HepG2 (cell line): ENCODE data around the gene FUT1. TPM values are rescaled to one million over a fixed set of nuclear protein-coding genes. Genes with fewer than 3 reads are reported as not detected.

Experiments used
- MEIS1 ChIP-seq: sonication (generic); formaldehyde crosslinking; IDR thresholded peaks from 2 replicates; pipeline ENCODE4 v1.9.0; 2021; ENCODE audit warnings: mild to moderate bottlenecking, missing genetic modification reagents, moderate library complexity, borderline replicate concordance
- SOX13 ChIP-seq, 3 experiments: fragments of 450-650 bp in 1 of 3; sonication (generic) in 1 of 3; formaldehyde crosslinking in 1 of 3; IDR thresholded peaks in 2 of 3; conservative IDR thresholded peaks in 1 of 3; 2 replicates each; pipeline versions ENCODE4 v1.5.0 to v1.6.1; 2016 to 2020; ENCODE audit warnings: antibody characterized with exemption in 1 of 3, mild to moderate bottlenecking in 1 of 3, missing compliant biosample characterization in 1 of 3, missing genetic modification reagents in 1 of 3, moderate library complexity in 1 of 3
- SP5 ChIP-seq: IDR thresholded peaks from 2 replicates; pipeline ENCODE4 v1.6.1; 2016; ENCODE audit warnings: low read depth, borderline replicate concordance
- YEATS4 ChIP-seq: sonication (generic); formaldehyde crosslinking; IDR thresholded peaks from 2 replicates; pipeline ENCODE4 v1.4.0; 2020; ENCODE audit warnings: missing genetic modification reagents, borderline replicate concordance
- polyA plus RNA-seq, 8 experiments: library from polyadenylated mRNA; depleted of rRNA in 3 of 8; stranded (reverse) in 7 of 8; unstranded in 1 of 8; fragments of >200 nt; fragmentation: Illumina TruSeq in 4 of 8; extraction: Trizol in 4 of 8; gene quantifications; 2 replicates each; pipeline versions ENCODE4 v1.2.1 to v1.2.3, GENCODE V29; 2011 to 2016; ENCODE audit warnings: low read depth in 4 of 8, missing spikeins in 1 of 8, mixed read lengths in 1 of 8; ENCODE audit not compliant: insufficient read depth in 1 of 8
- total RNA-seq, 5 experiments: library from RNA; depleted of rRNA; stranded (reverse); fragments of >200 nt; fragmentation: Illumina TruSeq; extraction: Trizol; gene quantifications; 2 replicates each; pipeline ENCODE4 v1.2.3, GENCODE V29; 2016; ENCODE audit warnings: low read depth in 1 of 5
- TF ChIP-seq, protein P1 (sequence below): sonication (generic); formaldehyde crosslinking; IDR thresholded peaks from 2 replicates; pipeline ENCODE4 v1.8.0; 2022; ENCODE audit warnings: missing genetic modification reagents, mild to moderate bottlenecking, borderline replicate concordance
- TF ChIP-seq, protein P2 (sequence below): sonication (generic); formaldehyde crosslinking; IDR thresholded peaks from 2 replicates; pipeline ENCODE4 v1.5.0; 2020; ENCODE audit warnings: mild to moderate bottlenecking, missing genetic modification reagents, borderline replicate concordance
- TF ChIP-seq, protein P3 (sequence below): IDR thresholded peaks from 2 replicates; pipeline ENCODE4 v1.6.1; 2016; ENCODE audit warnings: missing compliant biosample characterization, missing genetic modification reagents, borderline replicate concordance
- TF ChIP-seq, protein P4 (sequence below): sonication (generic); formaldehyde crosslinking; IDR thresholded peaks from 2 replicates; pipeline ENCODE4 v1.5.0; 2020; ENCODE audit warnings: mild to moderate bottlenecking, missing genetic modification reagents
- TF ChIP-seq, protein P5 (sequence below): sonication (generic); formaldehyde crosslinking; conservative IDR thresholded peaks from 2 replicates; pipeline ENCODE4 v1.4.0; 2020; ENCODE audit warnings: mild to moderate bottlenecking, missing genetic modification reagents, moderate library complexity

Gene FUT1
- total and polyA plus RNA-seq, 2 of the 13 experiments (the other 11 are each of a cell fraction or from before 2014, with no cell fraction given) = 0.07 to 1.1 TPM

DNA sequence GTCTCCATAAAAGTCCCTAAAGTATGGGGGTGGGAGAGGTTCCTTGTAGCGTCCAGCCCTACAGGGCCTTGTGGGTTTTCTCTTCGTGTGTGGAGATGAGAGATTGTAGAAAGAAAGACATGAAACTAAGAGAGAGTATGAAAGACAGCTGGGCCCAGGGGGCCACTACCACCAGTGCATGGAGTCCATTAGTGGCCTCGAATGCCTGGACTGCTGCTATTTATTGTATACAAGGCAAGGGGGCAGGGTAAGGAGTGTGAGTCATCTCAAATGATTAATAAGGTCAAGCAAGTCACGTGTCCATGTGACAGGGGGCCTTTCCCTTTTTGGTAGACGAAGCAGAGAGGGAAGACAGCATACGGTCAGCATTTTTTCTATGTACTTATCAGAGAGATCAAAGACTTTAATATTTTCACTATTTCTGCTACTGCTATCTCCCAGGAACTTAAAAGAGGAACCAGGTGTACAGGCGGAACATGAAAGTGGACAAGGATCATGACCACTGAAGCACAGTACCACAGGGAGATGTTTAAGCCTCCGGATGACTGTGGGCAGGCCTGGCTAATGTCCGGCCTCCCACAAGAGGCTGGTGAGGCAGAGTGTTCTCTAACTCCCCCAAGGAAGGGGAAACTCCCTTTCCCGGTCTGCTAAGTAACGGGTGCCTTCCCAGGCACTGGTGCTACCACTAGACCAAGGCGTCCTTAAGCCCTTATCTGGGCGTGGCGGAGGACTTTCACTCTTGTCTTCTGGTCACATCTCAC, 28.4 kb upstream of the FUT1 start (continued):
- TF ChIP-seq, protein P1, sequence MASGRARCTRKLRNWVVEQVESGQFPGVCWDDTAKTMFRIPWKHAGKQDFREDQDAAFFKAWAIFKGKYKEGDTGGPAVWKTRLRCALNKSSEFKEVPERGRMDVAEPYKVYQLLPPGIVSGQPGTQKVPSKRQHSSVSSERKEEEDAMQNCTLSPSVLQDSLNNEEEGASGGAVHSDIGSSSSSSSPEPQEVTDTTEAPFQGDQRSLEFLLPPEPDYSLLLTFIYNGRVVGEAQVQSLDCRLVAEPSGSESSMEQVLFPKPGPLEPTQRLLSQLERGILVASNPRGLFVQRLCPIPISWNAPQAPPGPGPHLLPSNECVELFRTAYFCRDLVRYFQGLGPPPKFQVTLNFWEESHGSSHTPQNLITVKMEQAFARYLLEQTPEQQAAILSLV = no peak
- no peak for TF ChIP-seq YEATS4 (CRISPR knock-in tag)
- TF ChIP-seq, protein P2, sequence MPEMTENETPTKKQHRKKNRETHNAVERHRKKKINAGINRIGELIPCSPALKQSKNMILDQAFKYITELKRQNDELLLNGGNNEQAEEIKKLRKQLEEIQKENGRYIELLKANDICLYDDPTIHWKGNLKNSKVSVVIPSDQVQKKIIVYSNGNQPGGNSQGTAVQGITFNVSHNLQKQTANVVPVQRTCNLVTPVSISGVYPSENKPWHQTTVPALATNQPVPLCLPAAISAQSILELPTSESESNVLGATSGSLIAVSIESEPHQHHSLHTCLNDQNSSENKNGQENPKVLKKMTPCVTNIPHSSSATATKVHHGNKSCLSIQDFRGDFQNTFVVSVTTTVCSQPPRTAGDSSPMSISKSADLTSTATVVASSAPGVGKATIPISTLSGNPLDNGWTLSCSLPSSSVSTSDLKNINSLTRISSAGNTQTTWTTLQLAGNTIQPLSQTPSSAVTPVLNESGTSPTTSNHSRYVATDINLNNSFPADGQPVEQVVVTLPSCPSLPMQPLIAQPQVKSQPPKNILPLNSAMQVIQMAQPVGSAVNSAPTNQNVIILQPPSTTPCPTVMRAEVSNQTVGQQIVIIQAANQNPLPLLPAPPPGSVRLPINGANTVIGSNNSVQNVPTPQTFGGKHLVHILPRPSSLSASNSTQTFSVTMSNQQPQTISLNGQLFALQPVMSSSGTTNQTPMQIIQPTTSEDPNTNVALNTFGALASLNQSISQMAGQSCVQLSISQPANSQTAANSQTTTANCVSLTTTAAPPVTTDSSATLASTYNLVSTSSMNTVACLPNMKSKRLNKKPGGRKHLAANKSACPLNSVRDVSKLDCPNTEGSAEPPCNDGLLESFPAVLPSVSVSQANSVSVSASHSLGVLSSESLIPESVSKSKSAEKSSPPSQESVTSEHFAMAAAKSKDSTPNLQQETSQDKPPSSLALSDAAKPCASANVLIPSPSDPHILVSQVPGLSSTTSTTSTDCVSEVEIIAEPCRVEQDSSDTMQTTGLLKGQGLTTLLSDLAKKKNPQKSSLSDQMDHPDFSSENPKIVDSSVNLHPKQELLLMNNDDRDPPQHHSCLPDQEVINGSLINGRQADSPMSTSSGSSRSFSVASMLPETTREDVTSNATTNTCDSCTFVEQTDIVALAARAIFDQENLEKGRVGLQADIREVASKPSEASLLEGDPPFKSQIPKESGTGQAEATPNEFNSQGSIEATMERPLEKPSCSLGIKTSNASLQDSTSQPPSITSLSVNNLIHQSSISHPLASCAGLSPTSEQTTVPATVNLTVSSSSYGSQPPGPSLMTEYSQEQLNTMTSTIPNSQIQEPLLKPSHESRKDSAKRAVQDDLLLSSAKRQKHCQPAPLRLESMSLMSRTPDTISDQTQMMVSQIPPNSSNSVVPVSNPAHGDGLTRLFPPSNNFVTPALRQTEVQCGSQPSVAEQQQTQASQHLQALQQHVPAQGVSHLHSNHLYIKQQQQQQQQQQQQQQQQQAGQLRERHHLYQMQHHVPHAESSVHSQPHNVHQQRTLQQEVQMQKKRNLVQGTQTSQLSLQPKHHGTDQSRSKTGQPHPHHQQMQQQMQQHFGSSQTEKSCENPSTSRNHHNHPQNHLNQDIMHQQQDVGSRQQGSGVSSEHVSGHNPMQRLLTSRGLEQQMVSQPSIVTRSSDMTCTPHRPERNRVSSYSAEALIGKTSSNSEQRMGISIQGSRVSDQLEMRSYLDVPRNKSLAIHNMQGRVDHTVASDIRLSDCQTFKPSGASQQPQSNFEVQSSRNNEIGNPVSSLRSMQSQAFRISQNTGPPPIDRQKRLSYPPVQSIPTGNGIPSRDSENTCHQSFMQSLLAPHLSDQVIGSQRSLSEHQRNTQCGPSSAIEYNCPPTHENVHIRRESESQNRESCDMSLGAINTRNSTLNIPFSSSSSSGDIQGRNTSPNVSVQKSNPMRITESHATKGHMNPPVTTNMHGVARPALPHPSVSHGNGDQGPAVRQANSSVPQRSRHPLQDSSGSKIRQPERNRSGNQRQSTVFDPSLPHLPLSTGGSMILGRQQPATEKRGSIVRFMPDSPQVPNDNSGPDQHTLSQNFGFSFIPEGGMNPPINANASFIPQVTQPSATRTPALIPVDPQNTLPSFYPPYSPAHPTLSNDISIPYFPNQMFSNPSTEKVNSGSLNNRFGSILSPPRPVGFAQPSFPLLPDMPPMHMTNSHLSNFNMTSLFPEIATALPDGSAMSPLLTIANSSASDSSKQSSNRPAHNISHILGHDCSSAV (CRISPR knock-in tag) = no peak
- TF ChIP-seq, protein P3, sequence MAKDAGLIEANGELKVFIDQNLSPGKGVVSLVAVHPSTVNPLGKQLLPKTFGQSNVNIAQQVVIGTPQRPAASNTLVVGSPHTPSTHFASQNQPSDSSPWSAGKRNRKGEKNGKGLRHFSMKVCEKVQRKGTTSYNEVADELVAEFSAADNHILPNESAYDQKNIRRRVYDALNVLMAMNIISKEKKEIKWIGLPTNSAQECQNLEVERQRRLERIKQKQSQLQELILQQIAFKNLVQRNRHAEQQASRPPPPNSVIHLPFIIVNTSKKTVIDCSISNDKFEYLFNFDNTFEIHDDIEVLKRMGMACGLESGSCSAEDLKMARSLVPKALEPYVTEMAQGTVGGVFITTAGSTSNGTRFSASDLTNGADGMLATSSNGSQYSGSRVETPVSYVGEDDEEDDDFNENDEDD = peak; percentile 38; the same call in 1 of the 2 replicates
- TF ChIP-seq MEIS1 (CRISPR knock-in tag) = no peak; the same call in 1 of the 2 replicates
- TF ChIP-seq SP5 (CRISPR knock-in tag) = peak; percentile 48; the same call in 1 of the 2 replicates
- TF ChIP-seq, protein P4, sequence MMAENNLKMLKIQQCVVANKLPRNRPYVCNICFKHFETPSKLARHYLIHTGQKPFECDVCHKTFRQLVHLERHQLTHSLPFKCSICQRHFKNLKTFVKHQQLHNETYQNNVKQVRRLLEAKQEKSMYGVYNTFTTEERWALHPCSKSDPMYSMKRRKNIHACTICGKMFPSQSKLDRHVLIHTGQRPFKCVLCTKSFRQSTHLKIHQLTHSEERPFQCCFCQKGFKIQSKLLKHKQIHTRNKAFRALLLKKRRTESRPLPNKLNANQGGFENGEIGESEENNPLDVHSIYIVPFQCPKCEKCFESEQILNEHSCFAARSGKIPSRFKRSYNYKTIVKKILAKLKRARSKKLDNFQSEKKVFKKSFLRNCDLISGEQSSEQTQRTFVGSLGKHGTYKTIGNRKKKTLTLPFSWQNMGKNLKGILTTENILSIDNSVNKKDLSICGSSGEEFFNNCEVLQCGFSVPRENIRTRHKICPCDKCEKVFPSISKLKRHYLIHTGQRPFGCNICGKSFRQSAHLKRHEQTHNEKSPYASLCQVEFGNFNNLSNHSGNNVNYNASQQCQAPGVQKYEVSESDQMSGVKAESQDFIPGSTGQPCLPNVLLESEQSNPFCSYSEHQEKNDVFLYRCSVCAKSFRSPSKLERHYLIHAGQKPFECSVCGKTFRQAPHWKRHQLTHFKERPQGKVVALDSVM (CRISPR knock-in tag) = peak; percentile 66
- TF ChIP-seq, protein P5, sequence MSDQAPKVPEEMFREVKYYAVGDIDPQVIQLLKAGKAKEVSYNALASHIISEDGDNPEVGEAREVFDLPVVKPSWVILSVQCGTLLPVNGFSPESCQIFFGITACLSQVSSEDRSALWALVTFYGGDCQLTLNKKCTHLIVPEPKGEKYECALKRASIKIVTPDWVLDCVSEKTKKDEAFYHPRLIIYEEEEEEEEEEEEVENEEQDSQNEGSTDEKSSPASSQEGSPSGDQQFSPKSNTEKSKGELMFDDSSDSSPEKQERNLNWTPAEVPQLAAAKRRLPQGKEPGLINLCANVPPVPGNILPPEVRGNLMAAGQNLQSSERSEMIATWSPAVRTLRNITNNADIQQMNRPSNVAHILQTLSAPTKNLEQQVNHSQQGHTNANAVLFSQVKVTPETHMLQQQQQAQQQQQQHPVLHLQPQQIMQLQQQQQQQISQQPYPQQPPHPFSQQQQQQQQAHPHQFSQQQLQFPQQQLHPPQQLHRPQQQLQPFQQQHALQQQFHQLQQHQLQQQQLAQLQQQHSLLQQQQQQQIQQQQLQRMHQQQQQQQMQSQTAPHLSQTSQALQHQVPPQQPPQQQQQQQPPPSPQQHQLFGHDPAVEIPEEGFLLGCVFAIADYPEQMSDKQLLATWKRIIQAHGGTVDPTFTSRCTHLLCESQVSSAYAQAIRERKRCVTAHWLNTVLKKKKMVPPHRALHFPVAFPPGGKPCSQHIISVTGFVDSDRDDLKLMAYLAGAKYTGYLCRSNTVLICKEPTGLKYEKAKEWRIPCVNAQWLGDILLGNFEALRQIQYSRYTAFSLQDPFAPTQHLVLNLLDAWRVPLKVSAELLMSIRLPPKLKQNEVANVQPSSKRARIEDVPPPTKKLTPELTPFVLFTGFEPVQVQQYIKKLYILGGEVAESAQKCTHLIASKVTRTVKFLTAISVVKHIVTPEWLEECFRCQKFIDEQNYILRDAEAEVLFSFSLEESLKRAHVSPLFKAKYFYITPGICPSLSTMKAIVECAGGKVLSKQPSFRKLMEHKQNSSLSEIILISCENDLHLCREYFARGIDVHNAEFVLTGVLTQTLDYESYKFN (CRISPR knock-in tag) = peak; percentile 42
- TF ChIP-seq SOX13 (IDR thresholded peaks at IDR 0.05) = no peak
- TF ChIP-seq SOX13 (CRISPR knock-in tag; conservative IDR thresholded peaks at IDR 0.05 in 1 of 2, IDR thresholded peaks at IDR 0.05 in 1 of 2) = peak in 1 of 2 experiments; percentile 23; a peak in 1 of 4 replicates
